Measurements from ENCODE around the gene CCDC154.

- TF ChIP-seq CTCF (IDR thresholded peaks at IDR 0.05) (no peak), POLR2A (IDR thresholded peaks at IDR 0.05) (no peak)
Observed at GRCh38 chr16:1468426-1468810, 24.1 kb upstream of the CCDC154 start.

All from uterus (tissue), 2 donors.